ENCODE results near the gene LY6G6C.

LY6G6C gene

DNA sequence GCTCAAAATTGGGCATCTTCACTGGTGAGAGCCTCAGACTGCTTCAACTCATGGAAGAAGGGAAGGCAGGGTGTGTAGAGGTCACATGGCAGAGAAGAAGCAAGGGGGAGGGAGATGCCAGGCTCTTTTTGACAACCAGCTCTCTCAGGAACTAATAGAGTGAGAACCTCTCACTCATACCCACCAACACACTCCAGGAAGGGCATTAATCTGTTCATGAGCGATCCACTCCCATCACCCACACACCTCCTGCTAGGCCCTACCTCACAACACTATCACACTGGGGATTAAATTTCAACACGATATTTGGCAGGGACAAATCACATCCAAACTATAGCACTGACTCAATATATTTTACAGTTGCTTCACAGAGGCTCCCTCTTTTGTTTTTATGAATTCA is 20.3 kb upstream of the LY6G6C start:
- DNase-seq (ENCODE audit: low spot score), result no peak

DNA sequence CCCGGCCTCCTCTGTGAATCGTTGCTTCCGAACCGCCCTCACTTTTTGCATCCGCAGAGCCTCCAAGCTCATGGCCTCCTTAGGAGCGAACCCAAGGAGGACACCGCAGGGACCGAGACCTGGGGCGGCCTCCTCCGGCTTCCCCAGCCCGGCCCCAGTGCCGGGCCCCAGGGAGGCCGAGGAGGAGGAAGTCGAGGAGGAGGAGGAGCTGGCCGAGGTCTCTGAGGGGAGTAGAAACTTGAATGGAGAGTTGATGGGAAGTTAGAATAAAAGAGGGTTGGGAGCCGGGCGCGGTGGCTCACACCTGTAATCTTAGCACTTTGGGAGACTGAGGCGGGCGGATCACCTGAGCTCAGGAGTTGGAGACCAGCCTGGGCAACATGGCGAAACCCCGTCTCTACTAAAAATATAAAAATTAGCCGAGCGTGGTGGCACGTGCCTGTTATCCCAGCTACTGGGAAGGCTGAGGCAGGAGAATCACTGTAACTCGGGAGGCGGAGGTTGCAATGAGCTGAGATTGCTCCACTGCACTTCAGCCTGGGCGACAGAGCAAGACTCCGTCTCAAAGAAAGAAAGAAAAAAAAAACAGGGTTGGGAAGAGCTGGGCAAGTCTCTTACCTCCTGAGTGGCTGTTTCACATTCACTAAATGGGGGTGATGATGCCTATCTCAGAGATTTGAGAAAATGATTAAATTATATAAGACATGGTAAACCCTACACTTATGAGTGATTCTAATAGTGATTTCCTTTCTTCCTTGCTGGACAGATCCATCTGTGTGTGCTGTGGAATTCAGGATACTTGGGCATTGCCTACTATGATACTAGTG is 19.1 kb upstream of the LY6G6C start:
- DNase-seq (ENCODE audit: low spot score), result peak; percentile 53

DNA sequence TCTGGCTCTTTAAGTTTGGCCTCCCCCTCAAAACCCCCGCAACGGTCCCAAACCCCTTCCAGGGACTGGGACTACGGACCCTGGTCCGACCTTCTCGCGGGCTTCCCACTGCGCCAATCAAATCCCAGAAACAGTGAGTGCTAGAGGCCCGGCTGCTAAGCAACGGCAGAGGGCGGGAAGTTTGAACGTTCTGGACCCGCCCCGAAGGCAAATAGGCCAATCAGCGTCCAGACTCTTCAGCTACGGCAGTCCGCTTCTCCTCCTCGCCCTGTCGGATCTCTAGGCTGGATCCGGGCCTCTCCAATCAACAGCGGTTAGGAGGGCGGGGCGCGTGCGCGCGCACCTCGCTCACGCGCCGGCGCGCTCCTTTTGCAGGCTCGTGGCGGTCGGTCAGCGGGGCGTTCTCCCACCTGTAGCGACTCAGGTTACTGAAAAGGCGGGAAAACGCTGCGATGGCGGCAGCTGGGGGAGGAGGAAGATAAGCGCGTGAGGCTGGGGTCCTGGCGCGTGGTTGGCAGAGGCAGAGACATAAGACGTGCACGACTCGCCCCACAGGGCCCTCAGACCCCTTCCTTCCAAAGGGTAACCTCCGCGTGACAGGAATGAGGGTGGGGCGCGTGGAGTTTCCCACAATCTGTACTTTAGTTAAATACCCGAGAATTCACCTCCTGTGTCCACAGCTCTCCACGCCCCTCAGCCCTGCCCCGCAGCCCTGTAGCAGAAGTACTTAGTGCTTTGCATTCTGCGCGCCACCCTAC is 18.3 kb upstream of the LY6G6C start, which contains the start of gene MSH5:
Gene MSH5 (plus strand): TSS at position 367 of the 758 bp plus-strand sequence. CDS start 462 bp downstream, outside the sequence.
- DNase-seq (ENCODE audit: low spot score), result peak; percentile 98

DNA sequence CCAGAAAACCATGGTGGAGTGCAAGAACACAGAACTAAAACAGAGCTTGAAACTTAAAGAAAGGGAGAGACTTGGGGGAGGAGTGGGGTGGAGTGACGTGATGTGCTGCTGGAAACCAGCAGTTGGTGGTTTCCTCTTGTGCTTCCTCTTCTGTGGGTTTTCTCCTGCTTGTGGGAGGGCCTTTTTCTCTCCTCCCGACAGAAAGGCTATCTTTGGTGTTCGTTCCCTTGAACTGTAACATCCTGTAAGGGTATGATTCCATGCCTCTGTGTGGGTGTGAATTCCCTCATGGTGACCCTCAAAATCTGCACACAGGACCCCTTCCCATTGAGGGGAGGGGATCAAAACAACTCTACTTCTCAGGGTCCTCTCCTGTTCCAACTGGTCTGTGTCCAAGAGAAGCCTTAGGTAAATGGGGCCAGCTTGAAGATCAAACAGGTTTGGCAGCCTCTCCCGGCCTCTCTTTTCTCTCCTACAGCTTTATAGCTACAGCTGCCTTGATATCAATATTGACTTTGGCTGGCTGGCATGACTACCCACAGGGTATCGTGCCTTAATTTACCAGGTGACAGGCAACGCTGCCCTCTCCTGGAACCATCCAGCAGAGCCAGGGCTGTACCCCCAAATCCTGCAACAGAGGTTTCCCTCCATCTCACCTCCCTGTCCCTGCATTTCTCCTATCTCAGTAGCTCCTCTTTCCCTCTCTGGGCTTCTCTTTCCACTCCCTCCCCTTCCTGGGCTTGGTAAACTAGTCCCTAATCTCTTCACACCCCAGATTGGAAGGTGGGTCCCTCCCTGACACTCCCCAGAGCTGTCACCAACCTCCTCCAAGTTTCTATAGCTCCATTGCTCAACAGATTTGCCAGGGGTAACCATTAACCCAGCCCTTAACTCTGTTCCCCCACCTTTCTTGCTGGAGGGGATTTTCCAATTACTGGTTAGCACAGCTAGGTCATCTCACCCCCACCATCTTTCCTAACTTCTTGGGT is 16.7 kb upstream of the LY6G6C start:
- peak; percentile 67 for DNase-seq (ENCODE audit: low spot score)

DNA sequence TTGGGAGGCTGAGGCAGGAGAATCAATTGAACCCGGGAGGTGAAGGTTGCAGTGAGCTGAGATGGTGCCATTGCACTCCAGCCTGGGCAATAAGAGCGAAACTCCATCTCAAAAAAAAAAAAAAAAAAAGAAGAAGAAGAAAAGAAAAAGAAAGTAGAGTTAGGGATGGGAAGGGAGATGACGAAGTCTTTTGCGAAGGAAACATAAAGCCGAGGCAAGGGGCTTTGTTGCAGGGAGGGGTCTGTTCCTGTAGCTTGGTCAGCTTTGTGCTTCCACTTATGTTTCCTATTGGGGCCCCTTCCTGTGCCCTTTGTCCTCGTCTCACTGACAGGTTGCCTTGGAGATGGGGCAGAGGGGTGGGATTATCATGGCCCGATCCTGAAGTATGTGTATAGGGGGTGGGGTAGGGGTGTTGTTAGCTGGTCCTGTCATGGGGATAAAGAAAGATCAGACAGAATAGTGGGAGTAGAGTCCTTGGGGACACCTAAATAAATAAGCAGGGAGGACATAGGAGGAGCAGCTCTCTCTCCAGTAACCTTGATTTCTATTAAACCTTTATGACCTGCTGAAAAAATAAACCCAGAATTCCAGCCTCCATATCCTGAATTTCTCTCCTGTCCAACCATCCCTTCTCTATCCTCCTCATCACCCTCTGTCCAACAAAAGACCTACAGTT is 15.9 kb upstream of the LY6G6C start:
- no peak for DNase-seq (ENCODE audit: low spot score)

DNA sequence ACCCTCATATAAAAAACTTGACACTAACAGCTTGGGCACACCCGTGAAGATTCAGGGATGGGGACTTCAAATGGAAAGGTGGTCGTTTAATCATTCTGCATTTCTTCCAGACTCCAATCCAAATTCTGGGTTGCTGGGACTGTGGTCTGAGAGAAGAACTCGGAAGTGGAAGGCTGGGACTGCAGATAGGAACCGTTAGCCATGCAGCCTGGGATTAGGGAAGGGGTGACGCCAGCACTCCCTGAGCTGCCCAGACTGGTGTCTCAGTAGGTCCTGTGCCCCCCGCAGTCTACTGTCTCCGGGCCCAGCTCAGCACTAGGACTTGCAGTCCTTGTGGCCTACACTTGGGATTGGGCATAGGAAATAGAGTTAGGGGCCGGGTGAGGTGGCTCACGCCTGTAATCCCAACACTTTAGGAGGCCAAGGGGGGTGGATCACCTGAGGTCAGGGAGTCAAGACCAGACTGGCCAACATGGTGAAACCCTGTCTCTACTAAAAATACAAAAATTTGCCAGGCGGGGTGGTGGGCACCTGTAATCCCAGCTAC is 15.3 kb upstream of the LY6G6C start:
- DNase-seq (ENCODE audit: low spot score), result no peak

DNA sequence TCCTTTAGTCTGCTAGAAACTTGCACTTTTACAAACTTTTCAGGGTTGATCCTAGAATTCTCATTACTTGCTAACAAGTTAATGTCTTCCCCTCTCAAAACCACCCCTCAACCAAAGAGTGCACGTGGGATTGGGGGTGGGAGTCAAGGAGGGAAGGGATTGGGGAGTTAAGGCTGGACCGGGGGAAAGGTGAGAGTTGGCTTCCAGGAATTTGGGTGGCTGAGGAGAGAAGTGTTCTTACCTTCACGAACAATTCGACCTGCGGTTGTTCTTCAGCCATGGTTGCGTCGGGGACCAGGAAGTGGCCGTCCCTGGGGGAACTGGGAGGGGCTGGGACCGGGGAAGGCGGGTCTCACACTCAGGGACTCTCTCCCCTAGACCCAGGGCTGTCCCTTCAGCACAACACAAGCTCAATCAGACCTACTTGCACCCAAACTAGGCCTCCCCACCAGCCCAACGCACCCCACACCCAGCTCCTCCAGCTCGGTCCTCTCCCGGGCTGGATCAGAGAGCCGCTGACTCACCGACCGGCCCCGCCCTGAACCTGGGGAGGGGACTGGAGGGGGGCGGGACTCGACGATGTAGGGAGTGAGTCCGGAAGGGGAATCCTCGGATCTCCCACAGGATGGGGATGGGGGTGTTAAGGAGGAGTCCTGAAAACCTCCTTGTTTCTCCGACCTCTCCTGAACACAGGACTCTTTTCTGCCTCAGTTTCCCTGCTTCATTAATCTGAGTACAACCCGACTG is 14.6 kb upstream of the LY6G6C start, which contains the start of gene CLIC1:
Gene CLIC1 (minus strand): TSS at position 510 of the 747 bp plus-strand sequence. CDS start 230 bp downstream, at position 280.
- DNase-seq (ENCODE audit: low spot score), result peak; percentile 90

DNA sequence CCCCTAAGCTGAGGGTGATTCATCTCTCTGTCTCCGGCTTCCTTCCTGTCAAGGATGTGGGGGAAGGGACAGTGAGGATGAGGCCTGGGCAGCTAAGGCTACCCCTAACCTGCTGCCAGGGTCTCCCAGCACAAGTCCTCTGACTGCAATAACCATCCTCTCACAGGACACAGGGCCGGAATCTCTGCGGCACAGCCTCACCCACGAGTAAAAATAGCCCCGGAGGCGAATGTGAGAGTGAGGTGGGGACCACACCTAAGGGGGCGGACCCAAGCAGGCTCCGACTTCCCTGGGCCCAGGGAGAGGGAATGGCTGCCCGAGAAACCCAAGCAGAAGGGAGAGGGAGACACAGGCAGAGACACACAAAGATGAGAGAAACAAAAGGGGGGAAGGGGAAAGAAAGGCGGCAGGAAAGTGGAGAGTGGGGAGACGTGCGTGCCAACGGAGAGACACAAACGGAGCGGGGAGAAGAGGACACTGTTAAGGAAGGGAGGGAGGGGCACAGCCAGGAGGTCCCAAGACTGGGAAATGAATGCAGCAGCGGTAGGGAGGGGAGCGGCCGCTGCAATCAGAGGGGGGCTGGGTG is 13.4 kb upstream of the LY6G6C start:
- DNase-seq (ENCODE audit: low spot score), result peak; percentile 66

DNA sequence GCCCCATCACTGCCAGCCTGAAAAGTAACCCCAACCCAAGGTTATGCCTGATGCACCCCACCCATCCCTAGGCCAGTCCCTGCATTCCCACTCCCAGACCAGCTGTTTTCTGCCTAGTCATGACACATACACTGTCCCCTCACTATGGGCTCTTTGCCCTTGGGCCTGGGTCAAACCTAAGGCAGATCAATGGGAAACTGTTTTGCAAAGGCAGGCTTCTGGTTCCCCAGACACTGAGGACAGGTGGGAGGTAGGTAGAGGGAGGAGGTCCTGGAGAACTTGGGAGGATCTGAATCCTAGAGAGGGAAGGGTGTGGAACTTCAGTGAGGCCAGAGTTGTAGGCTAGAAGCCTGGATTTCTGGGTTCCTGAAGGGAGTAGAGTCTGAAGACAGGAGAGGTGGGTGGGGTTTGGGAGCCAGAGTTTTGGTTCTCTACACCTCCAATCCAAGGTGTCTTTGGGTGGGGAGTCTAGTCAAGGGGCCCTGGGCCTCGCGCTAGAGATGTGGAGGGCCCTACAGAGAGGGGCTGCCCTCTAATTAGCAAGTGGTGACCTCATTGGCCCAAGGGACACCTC is 12.8 kb upstream of the LY6G6C start:
- DNase-seq (ENCODE audit: low spot score), result no peak

DNA sequence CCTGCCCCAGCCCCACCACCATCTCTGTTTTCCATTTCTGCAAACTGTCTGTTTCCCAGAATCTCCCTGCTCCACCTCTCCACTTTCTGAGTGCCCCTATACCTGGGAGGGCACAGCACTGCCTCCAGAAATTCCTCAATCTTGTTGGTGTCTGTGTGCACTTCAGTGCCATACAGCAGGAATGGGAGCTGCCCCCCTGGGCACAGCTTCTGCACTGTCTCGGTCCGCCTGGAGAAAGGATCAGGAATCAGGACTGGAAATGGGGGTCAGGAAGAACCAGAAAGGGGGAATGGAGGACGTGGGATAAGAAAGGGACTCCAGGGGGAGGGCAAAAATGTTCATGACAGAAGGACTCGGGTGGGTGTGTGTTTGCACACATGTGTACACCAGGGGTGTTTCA is 12.2 kb upstream of the LY6G6C start:
- DNase-seq (ENCODE audit: low spot score), result no peak

DNA sequence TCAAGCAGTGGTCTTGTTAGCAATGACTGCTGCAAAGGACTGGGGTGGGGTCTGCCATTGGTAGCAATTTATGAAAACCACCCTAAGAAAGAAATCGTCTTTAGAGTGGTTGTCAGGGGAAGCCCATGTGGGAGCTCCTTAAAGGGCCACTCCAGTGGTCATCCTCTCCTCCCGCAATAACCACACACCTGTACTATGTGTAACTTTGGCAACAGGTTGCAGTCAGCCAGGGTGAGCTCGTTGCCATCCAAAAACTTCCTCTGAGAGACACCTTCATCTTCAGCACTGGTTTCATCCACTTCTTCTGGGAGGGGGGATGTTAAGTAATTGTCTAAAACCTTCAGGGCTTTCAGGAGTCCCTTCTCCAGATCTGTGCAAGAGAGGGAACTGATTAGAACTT is 10.5 kb upstream of the LY6G6C start:
- no peak for DNase-seq (ENCODE audit: low spot score)

DNA sequence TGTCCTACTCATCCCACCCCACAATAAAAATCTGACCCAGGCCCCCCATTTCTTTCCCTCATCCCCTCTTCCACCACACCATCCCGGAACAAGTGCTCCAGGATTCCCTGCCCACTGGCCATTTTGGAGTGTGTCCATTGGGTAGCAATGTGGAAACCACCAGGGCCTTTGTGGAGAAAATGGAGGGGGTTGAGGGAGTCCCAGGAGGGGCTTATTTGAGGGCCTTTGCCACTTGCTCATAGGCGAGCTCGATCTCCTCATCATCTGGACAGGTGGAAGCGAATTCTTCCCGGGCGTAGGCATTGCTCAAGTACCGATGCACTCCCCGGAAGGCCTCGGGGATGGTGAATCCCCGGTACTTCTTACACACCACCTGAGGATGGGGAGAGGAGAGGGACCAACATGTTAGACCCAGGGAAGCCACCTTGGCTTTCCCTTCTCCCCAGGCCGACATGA is 9.1 kb upstream of the LY6G6C start:
- DNase-seq (ENCODE audit: low spot score), result no peak

DNA sequence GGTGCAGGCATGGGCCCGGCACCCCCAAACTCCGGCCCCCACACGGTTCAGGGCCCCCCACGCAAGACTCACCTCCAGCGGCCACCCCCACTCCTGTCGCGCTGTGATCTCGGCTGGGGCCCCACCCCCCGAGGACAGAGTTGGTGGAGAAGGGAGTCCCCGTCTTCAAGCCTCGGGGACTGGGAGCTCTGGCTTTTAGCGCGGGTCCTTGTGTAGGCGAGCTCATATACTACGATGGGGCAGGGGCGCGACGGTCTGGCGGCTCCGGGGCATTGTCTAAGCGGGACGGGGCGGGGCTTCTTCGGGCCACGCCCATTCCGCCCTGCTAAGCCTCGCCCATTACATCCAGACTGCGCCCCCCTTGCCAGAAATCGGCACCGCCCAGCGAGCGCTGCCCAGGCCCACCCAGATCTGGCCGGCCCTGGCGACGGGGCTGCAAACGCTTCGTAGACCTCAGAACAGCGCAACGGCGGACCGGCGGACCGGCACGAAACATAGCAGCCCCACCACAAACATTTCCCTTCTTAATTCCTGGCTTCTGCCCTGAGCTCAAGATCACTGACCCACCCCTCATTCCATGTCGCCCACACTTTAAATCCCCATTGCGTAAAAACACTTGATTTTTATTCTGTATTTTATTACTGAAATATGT is 8.6 kb upstream of the LY6G6C start:
- peak; percentile 94 for DNase-seq (ENCODE audit: low spot score)

DNA sequence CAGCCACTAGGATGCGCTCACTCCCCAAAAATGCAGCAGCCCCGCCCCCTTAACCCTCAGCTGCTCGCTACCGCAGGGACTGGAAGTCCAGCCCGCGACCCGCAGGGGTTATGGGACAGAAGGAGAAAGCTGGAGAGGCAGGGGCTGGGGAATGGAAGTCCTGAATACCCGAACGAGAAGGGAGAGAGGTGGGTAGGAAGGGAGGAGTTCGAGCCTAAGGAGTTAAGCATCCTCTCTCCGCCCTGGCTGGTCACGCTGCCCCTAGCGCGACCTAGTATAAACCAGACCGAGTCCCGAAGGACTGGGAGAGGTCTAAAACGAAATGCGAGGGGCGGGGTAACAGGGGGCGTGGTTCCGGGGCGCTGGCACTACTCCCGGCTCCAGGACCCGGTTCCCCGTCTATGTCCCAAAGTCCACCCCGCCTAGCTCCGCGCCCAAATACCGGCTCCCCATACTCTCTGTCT is 8.0 kb upstream of the LY6G6C start:
- DNase-seq (ENCODE audit: low spot score), result peak; percentile 95

DNA sequence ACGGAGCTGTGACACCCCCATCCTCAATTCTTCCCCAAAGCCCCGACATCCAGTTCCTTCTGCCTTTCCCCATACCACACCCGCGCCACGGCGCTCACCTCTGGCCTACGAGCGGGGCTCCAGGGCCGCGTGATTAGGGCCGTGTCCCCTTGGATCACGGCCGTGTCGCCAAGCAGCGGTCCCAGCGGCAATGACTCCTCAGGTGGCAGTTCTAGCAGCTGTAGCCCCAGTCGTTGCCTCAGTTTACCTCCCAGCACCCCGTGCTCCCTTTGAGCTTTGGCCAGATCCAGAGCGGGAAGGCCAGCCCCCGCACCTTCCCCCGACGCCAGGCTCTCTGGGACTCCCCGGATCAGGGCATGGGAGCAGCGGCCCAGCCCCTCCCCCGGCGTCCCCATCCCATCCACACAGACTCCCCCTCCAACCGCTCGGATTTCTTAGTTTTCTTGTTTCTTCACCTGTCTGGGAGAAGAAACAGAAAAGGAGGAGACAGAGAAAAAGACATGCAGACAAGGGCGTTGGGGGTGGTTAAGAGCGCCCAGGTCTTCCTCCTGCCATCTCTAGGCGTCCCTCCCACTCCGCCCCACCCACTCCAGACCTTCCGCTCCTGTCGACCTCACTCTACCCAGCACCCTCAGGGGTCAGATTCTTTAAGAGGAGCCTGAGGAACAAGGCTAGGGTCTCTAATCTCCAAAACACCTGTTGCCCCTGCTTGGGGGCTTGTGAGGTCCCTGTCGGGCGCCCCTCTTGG is 7.4 kb upstream of the LY6G6C start, which contains the start of gene DDAH2:
Gene DDAH2 (minus strand): TSS at position 533 of the 748 bp plus-strand sequence. CDS start 138 bp downstream, at position 395.
- no peak for DNase-seq (ENCODE audit: low spot score)

DNA sequence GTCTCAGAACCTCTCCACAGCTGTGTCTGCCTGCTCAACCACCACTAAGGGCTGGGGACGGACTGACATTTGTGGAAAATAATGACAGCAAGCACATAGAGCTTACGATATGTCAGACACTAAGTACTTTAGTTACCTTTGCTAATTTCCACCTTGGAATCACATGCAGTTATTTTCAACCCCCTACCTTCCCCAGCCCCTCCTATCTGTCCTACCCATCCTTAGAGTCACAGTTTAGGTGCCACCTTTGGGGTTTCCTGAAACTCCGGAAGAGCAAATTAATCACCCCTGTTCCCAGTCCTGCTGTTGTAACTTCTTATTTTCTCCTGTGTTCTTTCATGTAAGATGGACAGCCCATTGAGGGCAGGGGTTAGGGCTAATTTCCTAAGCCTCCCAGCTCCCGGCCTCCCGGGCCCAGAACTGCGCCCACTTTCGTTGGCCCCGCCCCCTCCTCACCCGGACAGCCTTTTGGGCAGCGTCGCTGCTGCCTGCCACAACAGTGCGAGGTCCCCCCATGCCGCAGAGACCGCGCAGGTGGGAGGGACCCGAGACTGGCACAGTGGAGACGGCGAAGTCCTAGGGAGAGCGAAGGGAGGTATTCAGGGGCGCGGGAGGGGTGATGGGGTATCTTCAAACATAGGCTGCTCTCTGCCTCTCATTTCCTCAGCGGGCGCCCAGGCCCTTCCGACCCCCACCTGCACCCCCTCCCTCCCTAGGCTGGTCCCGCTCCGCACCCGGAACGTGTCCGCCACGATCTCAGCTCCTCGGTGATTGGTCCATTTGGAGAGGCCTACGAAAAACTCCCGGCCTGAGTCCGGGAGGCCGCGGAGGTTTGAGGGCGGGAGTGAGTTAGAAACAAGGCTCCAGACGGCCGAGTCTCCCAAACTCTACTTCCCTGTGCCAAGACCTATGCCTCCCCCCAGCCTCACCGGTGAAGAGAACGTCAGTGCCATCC is 6.4 kb upstream of the LY6G6C start:
- no peak for DNase-seq (ENCODE audit: low spot score)

Data from AG20443 (cell line).